ENCODE measurements around the gene MAPKAP1.
A peak's percentile ranks its signal among the peaks of the same experiment; 100 is the strongest.

Gene MAPKAP1

DNA sequence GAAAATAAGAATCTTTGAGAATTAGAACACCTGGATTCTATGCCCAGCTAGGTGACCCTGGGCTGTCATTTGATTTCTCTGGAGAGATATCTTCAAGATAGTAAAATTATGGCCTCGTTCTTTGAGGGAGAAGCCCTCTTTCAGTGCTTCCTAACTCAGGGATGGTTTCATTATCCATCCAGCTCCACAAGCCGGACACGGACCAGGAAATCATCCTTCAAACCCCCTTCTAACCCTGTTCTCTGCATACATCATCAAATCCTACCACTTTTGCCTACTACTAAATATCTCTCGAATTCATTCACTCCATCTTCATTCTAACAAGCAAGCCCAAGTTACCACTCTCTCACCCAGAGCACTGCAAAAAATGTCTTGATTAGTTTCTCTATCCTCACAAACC, 57.2 kb downstream of the MAPKAP1 start:
- H3K27ac ChIP-seq = peak overlapping the region in 17 of 21 experiments; percentile 9 to 84 (median 58)
- H3K4me3 ChIP-seq = no peak overlapping the region

DNA sequence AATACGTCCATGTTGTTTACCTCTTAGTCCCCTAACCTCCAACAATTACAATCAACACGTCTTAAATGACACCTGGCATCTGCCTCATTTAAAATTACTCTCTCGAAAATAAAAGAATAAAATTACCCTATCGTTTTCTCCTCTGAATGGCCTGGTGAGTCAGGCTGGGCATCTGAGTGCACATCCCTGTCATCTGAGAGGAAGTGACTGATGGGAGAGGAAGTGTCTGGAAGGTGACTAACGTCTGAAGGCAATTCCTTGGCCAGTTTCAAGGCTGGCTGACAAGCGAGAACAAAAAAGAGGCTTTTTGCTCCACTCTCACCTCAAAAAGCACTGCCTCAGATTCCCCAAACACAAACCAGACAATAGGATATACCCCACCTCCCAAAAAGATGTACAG, 57.7 kb downstream of the MAPKAP1 start:
- Histone ChIP-seq H3K27ac (peak overlapping the region in 15 of 21 experiments; percentile 9 to 84 (median 65)), H3K4me3 (no peak overlapping the region)

DNA sequence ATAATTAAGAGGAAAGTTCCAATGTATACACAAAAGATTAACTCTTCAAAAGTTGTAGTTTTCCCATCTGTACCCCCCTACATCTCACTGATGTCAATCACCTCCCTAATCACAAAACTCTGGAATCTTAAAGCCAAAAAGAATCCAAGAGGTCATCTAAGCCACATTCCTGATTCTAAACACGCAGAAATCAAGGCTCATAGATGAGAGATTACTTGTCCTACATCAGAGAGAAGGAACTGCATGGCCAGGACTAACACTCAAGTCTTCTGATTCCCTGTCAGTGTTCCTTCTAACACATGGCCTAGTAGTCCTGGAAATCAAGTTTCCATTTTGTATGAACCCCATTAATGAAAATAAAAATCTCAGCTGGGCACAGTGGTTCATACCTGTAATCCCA, 58.7 kb downstream of the MAPKAP1 start:
- peak overlapping the region in 5 of 21 experiments; percentile 44 to 77 (median 55) for H3K27ac ChIP-seq
- no peak overlapping the region for H3K4me3 ChIP-seq

DNA sequence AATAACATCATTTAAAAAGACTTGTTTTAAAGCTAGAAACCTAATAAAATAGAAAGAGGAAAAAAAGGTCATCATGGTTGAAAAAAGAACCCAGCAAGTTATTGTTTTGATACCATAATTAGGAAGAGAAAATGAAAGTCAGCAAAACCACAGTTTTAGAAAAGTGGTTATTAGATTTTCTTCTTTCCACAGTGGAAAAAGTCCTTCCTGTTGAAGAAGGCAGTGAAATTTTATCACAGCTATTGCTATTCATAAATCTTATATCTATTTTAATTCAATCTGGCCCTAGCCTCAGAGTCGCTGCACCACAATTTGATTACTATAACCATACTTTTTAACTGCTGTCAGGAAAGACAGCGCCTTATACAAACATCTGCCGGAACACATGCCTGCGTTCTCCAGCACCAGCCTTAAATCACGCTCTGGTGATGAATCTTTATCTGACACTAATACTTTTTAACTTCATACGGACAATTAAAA, 60.3 kb downstream of the MAPKAP1 start:
- Histone ChIP-seq H3K4me3 (peak overlapping the region in 1 of 7 experiments; percentile 13), H3K27ac (peak overlapping the region in 11 of 21 experiments; percentile 9 to 78 (median 60))

DNA sequence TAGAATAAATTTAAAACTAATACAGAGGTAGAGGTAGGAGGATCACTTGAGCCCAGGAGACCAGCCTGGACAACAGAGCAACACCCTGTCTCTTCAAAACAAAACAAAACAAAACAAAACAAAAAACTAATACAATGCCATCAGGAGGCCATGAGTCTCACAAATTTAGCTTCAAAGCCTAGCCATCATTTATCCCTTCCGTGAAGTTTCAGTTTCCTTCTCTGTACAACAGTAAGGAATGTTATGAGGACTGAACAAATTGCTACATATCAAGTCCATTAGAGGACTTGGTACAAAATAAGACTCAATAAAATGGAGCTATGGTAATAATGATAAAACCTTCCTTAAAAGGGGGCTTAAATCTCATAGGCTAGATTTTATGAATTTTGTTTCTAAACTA, 60.8 kb downstream of the MAPKAP1 start:
- no peak overlapping the region for H3K4me3 ChIP-seq
- peak overlapping the region in 13 of 21 experiments; percentile 0 to 78 (median 55) for H3K27ac ChIP-seq

DNA sequence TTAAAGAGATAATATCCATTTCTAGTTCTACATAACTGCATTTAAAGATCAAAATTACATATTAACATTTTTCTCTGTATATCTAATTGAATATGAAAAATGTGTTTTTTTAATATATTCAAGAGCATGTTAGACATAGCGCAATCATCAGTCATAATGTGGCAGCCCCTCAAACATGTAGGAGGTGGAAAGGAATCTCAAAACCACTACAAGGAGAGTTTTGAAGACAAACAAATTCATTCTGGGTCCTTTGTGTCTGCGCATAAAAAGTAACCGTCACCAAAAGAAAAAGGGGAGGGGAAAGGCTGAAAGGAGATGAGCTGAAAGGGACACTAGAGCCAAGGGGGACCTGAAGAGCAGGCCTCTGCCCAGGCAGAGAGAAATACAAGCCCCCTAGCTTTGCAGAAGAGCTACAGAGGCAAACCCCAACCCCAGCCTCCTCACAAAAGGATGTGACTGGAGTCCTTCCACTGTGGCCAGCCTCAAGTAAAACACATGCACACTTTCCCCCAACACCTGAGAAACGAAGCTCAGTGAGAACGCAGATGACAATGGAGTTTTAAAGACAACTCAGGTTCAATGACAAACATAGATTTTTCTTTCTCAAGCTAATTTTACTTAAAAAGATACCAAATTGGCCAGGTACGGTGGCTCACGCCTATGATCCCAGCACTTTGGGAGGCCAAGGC, 62.0 kb downstream of the MAPKAP1 start:
- Histone ChIP-seq H3K4me3 (no peak overlapping the region), H3K27ac (peak overlapping the region in 4 of 21 experiments; percentile 9 to 75 (median 25))

DNA sequence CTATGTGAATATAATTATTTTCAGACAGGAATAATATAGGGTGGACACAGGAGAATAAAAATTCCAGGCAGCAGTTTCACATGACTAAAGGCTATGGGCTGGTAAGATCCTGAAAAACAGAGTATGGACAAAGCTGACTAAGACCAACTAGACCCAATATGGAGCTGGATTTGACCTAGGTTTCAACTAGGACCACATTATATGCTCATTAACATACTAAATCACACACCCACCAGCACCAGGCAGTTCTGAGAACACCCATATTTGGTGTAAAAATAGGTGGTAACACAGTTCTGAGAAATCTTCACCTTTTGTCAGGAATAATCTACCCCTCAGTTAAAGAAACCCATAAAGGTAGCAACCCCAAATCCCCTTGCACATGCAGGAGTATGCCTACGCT, 64.7 kb downstream of the MAPKAP1 start:
- Histone ChIP-seq H3K27ac (no peak overlapping the region), H3K4me3 (no peak overlapping the region)

DNA sequence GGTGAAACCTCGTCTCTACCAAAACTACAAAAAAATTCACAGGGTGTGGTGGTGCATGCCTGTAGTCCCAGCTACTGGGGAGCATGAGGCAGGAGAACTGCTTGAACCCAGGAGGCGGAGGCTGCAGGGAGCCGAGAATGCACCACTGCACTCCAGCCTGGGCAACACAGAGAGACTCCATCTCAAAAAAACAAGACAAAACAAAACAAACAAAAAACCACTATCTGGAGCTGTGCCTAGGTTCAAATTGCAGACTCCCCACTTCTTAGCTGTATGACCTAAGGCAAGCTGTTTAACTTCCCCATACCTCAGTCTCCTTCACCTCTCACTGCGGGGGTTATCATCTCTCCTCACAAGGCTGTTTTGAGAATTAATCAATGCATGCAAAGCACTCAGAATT, 68.0 kb downstream of the MAPKAP1 start:
- Histone ChIP-seq H3K4me3 (no peak overlapping the region), H3K27ac (no peak overlapping the region)

DNA sequence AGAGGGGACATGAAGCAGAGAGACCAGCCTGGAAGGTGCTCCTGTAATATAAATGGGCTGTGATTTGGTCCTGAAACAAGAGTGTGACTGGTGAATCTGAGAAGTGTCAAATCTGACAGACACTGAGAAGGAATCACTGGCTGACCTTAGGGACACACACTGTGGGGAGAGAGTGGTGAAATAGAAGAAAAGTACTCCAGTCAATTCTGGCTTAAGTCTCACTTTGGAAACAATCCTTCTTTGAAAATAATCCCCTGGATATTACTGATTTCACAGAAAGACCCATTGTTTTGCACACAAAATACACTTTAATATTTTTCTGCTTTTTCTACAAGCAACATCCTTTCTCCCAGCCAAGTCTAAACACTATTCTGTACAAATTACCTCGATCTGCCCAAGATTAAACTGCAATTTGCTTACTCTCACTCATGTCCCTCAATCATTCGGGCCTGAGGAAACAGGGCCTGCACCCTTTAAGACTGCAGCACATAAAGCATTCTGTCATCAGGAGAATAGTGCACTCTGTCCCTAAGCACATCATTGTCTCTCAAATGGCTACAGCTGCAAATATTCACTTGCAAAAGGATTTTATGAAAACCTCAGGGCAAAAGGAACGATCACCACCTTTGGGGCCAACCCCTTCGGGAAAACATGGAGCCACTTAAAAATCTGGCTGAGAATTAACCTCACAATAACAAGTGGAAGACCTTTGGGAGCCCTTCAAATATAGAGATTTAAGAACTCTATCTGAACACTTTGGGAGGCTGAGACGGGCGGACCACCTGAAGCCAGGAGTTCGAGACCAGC, 68.6 kb downstream of the MAPKAP1 start:
- H3K27ac ChIP-seq = no peak overlapping the region

DNA sequence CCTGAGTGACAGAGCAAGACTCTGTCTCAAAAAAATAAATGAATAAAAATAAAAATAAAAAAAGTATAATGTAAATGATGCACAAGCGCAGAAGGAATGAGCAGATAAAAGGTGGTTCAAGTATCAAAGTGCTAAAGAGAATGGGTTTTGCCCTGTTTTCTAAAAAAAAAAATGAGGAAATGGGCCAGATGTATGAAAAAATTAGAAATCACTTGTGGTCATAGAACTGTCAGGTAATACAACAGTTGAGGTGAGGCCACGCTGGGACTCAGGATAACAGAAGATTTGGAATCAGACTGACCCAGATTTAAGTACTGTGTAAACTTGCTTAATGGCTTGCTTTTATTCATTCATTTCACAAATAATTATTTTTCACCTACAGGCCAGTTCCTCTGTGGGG, 69.8 kb downstream of the MAPKAP1 start:
- no peak overlapping the region for H3K27ac ChIP-seq

More for the DNA sequence above, 68.6 kb downstream of the MAPKAP1 start:
- H3K4me3 ChIP-seq = no peak overlapping the region

DNA sequence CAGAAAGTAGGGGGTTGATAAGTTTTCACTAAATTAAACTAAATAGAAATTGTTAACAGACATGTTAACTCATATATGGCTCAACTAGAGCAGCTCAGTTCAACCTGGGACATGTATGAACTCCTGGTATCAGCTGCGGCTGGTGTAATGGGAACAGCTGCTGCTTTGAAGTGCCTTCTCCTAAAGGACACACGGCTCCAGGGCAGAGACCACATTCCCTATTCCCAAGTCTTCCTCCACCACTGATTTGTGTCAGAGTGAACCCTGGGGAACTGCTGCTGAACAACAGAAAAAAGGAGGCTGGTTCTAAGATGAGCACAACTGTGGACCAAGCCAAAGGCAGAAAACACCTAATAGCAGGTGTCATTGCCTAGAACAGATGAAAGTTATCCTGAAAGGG, 71.1 kb downstream of the MAPKAP1 start:
- H3K27ac ChIP-seq = no peak overlapping the region

More for the DNA sequence above, 69.8 kb downstream of the MAPKAP1 start:
- no peak overlapping the region for H3K4me3 ChIP-seq

DNA sequence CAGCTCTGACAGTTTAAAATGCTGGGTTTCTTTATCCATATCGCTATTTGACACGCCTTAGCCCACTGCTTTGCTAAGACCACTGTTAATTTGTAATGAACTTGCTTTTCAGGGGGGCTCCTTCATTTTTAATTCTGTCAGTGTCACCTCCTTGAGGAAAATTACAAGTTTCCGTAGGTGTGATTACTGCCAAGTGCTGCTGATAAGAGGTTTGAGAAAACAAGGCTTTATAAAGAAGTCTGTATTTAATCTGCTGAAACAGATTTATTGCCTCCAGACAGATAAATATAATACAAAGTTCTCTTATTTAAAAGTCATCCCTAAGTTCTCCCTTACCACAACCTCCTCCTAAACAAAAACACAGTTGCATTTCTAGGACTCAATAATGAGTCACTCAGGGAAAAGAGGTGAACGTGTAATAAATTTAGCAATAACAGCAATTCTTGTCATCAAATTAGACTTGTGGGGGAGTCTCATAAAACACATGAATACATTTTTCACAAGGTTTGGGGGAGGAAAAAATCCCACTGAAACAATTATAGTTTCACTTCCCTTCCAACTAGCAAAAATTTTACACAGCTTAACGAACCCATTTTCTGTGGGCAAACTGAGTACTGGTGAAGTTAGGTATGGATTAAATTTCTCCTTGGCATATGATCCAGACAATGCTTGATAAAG, 72.8 kb downstream of the MAPKAP1 start:
- H3K27ac ChIP-seq = peak overlapping the region in 1 of 21 experiments; percentile 65
- no peak overlapping the region for H3K4me3 ChIP-seq

More for the DNA sequence above, 71.1 kb downstream of the MAPKAP1 start:
- H3K4me3 ChIP-seq = no peak overlapping the region

DNA sequence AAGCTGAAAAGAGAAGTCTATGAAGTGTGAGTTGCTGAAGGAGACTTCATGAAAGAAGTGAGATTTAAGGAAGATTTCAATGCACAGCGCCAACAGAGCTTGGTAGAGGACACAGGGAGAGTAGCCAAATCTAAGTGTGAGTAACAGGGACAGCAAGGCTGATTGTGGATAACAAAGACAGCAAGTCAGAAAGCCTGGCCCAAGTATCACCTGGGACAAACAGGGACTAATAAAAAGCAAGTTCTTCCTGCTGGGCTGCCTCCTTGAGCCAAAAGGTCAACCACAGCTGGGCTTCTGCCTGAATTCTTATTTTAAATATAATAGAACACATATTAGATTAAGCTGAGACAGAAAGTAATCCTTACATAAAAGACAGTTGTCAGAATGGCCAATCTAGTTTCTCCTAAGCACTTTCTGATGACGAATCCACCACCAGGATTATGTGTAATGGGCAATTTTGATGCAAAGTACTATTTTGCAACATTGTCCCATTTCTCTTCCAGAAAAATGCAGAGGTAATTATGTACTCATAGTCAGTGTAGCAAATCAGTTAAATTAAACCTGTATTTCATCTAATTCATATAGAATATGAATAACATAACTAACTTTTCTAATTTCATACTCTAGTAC, 73.8 kb downstream of the MAPKAP1 start:
- Histone ChIP-seq H3K4me3 (no peak overlapping the region), H3K27ac (peak overlapping the region in 8 of 21 experiments; percentile 7 to 65 (median 46))

DNA sequence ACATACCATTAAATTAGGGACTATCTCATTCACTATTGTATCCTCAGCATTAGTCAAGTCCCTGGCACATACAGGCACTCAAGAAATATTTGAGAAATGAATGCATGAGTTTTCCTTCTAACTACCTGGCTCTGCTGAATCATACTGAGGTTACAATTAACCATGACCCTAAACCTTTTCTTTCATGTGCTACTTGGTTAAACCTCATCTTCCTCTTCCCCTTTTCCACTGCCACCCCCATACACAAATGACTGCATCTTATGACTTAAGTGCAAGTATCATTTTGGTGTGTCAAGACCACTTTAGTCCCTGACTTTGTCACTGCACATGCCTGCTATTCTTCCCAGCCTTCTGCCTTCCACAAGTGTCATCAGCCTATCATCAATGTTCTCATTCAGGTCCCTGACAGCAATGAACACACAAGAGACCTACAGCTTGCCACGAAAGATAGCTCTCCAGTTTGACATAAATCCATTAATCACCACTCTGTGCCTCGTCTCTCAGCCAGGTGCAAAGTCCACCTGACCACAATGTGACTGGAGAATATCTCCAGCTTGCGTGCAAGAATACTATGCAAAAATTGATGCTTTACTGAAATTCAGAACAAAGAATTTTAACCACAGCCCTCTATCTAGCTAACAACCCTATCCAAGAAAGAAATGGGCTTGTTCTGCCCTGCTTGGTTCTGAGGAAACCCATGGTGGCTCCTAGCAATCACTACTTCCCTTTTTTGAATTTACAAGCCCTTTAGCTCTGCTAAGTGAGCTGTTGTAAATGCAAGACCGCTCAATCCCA, 74.5 kb downstream of the MAPKAP1 start:
- H3K27ac ChIP-seq = peak overlapping the region in 9 of 21 experiments; percentile 7 to 65 (median 37)
- no peak overlapping the region for H3K4me3 ChIP-seq

DNA sequence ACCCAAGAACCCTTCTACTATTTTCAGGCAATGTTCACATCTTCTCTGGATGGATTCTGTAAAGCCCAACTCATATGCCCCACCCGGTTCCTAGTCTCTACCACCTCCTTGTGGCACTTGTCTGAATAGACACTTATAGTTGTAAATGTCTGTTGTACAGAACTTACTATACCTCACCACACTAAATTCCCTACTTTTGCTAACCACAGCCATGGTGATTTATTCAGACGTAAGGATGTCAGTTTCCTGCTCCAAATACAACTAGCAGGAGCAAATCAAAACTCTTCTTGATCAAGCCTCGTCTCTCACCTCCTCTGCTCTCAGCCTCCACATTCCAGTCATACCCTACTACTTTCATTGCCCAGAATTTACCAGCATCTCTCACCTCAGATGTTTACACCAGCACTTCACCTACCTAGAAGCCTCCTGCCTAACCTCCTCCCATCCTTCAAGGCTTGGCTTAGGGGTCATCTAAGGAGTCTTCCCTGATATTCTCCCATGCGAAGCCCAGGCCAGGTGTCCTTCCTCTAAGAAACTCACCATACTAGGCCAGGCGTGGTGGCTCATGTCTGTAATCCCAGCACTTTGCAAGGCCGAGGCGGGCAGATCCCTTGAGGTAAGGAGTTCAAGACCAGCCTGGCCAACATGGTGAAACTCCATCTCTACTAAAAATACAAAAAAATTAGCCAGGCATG, 75.5 kb downstream of the MAPKAP1 start:
- no peak overlapping the region for H3K4me3 ChIP-seq

DNA sequence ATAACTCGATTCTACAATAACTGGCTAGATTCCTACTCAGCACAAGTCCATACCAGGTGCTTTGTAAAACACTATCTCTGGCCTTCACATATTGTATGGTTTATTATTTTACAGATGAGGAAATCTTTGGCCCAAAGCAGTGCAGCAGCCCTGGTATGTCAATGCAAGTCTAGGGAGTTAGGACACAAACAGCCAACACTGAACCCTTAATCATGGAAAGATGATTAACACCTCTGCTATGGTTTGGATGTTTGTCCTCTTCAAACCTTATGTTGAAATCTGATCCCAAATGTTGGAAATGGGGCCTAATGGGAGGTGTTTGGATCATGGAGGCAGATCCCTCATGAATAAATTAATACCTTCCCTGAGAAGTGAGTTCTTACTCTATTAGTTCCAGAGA, 76.6 kb downstream of the MAPKAP1 start:
- Histone ChIP-seq H3K27ac (no peak overlapping the region), H3K4me3 (no peak overlapping the region)

More for the DNA sequence above, 75.5 kb downstream of the MAPKAP1 start:
- H3K27ac ChIP-seq = peak overlapping the region in 3 of 21 experiments; percentile 20 to 65 (median 55)

DNA sequence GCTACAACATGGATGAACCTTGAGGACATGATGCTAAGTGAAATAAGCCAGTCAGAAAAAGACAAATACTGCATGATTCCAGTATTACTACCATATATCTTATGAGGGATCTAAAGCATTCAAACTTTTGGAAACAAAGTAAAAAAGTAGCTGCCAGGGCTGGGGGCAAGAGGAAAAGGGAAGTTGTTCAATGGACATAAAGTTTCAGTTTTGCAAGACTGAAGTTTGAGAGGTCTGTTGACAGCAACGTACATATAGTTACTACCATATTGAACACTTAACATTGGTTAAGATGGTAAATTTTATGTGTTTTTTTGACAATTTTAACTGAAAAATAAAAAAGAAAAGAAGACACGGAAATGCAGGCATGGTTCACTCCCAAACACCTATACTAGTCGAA, 77.6 kb downstream of the MAPKAP1 start:
- Histone ChIP-seq H3K4me3 (no peak overlapping the region), H3K27ac (no peak overlapping the region)

DNA sequence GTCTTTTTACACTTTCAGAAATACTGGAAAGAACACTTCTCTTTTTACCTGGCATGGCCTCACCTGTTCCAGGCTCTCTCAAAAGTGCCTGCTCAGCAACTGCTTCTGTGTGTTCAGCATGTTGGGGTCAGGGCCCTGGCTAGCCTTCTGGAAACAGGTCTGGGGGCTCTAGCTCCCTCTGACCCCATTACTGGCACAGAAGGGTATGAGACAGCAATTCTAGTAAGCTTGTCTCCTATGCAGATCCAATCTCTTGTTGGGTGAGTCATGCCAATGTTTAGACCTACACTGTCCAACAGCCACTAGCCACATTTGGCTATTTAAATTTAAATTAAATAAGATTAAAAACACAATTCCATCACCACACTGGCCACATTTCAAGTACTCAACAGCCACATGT, 80.8 kb downstream of the MAPKAP1 start:
- Histone ChIP-seq H3K27ac (no peak overlapping the region), H3K4me3 (no peak overlapping the region)

Data from skin epidermis (tissue), 12 donors.